Activated CD8-positive, alpha-beta memory T cell treated with anti-CD3 and anti-CD28 coated beads for 36 hours (primary cell): ENCODE measurements around the gene RIT2. TPM values are rescaled to one million over a fixed set of nuclear protein-coding genes. Genes with fewer than 3 reads are reported as not detected.
"Not testable (repeated sequence)": the region's sequence is repeated elsewhere in the genome, so short reads cannot be mapped to it uniquely, and the experiment has no call there.

Experiments used
- CTCF ChIA-PET: fragments of 350-600 bp; sonication (Branson Sonifier 250); formaldehyde crosslinking; loops from one replicate; lab custom pipeline; 2021; ENCODE audit warnings: antibody characterized with exemption; lab: Charles Lee
- POLR2A ChIA-PET: fragments of 350-600 bp; sonication (Branson Sonifier 250); formaldehyde crosslinking; loops from one replicate; lab custom pipeline; 2021; ENCODE audit warnings: antibody characterized with exemption; lab: Charles Lee
- total RNA-seq, 2 experiments: library from RNA; stranded (reverse); gene quantifications; one replicate each; pipeline ENCODE4 v1.2.3, GENCODE V29; 2021

The RIT2 gene
- total RNA-seq, 2 experiments from 2014 or later: not detected

DNA sequence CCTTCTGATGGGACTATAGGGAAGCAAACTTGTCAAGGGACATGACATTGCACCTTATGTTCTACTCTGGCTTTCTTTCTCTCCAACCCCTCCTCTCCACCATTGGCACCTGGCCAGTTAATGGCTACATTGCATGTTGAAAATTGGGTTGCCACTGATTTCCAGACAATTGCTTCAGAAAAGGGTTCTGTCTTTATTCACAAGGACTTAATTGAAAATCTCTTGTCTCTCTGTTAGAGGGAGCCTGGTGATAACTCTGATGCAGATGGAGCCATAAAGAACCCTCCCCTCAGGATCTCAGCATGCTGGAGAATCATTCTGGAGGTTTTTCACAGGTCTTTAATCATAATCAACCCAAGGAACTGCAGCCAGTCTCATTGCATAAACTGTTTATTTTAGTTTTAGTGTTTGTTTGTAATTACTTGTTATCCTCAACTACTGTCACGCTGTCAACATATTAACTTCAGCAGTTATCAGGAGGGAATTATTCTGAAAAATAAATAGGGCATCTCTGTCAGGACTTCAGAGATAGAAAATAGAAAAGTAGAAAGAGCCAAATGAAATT lies 316.8 kb downstream of the RIT2 start:
- ChIA-PET CTCF (no interaction called here), POLR2A (no interaction called here)

DNA sequence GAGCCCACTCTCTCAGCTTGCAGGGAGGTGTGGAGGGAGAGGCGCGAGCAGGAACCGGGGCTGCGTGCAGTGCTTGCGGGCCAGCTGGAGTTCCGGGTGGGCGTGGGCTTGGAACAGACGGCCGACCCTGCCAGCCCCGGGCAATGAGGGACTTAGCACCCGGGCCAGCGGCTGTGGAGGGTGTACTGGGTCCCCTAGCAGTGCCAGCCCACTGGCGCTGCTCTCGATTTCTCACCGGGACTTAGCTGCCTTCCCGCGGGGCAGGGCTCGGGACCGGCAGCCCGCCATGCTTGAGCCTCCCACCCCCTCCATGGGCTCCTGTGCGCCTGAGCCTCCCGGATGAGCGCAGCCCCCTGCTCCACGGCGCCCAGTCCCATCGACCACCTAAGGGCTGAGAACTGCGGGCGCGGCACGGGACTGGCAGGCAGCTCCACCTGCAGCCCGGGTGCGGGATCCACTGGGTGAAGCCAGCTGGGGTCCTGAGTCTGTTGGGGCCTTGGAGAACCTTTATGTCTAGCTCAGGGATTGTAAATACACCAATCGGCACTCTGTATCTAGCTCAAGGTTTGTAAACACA lies 320.2 kb downstream of the RIT2 start:
- CTCF ChIA-PET, POLR2A ChIA-PET: not testable (repeated sequence)

DNA sequence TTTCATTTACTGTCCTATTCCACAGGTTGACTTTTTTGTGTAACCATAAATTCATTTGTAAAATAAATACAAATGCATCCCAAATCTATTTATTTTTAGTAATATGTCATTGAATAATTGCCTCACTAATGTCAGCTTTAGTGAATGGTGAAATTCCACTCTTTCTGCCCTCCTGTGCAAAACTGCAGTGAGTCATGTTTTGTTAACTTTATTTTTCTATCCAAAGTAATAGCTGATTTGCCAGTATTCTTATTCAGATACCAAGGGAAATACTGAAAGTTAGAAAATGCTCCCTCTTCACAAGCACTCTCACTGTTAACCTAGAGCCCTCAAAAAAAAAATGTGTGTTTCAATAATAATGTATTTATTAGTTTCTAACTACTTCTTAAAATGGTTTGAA lies 322.8 kb downstream of the RIT2 start:
- ChIA-PET CTCF (no interaction called here), POLR2A (no interaction called here)

DNA sequence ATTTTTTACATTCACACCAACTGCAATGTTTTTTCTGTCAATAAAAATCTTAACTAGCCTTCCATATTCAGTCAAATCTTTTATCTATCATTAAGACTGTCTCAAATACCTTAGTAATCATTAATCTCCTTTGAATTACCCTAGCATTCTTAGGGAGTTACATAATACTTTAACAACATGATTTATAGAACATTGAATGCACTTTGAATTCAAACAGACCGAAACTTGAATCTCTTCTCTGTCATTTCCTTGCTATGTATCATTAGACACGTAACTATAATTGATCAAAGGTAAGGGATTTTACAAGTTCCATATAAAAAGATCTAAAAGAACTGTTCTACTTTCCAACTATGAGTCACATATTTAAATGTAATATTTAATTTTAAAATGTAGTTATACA lies 330.9 kb downstream of the RIT2 start:
- ChIA-PET CTCF (no interaction called here), POLR2A (no interaction called here)

DNA sequence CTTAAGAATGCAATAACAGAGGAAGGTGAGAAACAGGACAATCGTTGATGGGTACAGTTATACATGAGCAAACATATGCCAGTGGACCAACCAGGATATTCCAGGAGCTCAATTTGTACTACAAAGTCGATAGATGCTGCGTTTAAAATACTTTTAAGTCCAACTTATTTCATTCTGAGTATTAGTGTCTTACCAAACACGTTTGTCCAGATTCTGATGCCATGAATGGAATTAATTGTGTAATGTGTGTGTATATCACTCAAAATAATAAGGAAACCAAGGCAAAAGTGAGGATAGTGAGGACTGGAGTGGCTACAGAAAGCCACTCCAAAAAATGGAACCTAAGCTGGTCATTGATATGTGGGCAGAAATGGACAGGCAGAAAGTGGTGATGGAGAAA lies 332.6 kb downstream of the RIT2 start:
- ChIA-PET CTCF (no interaction called here), POLR2A (no interaction called here)

DNA sequence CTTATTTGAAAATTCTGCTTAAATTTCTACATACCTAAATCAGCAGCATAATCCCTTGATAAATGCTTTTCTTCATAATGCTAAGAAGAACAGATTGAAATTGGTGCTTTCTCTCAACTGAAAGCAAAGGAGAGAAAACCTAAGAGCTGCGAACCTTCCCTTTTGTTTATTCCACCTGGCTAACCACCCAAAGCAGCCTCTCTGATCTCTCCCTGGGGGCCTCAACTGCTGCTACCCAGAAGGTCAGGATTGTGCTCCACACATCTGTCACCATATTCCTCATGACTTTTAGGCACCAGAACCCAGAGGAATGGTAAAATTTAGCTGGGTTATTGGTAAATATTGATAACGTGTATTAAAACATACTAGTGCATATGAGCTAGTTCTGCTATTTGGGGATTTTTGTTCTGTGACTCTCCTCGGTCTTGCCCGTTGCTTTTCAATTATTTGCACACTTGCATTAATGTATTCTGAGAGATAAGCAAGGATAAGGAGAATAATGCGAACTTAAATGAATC lies 334.1 kb downstream of the RIT2 start:
- POLR2A ChIA-PET: no interaction called here
- CTCF ChIA-PET: no interaction called here

DNA sequence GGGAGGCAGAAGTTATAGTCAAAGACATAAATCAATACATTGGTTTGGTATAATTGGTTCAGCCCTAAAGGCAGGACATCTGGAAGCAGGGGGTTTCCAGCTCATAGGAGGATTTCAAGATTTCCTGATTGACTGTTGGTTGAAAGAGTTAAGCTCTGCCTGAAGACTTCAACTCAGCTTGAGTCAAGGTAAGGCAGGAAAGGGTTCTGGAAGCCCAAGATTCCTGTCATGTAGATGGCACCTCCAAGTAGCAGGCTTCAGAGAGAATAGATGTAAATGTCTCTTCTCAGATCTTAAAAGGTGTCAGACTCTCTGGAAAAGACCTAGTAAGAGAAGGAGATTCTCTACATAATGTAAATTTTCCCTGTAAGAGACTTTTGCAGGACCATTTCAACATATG lies 335.3 kb downstream of the RIT2 start:
- ChIA-PET POLR2A (no interaction called here), CTCF (no interaction called here)

DNA sequence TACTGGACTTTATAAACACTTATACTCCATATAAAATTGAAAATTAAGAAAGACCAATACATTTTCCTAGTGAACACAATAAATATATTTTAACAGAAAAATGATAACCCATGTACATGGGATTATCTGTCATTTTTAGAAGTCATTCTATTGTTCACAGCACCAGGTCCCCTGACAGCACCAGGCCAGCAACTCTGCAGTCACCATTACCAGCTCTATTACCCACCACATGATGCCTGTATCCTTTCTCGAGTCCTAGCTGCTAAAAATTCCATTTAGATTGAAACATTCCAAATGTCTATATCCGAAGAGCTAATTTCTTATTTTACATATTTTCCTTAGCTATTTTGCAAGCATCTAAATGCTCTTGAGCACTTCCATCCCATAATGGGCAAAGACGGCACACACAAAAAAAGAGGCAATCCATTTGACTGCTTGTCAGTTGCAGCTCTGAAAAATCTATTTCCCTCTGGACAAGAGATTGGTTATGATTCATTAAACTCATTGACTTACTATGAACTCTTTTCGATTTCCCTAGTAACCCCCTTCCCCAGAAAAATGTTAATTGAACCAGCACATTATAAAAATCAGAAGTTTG lies 336.9 kb downstream of the RIT2 start:
- ChIA-PET CTCF (no interaction called here), POLR2A (no interaction called here)

DNA sequence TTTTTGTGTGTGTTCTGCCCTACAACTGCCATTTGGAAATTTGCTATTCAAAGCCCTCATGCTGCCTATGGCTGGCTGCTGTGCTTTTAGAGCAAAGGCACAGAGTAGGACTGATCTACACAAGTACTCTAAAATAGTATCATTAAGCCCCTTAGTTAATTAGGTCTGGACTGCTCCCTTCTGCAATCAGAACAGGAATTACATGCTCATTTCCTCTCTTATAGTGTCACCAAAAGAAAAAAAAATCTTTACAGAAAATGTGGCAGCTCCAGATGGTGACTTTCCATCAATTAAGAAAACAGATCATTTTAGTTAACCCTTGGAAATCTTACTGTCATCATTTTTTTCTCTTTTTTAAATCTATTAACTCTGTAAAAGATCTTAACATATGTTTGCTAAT lies 337.5 kb downstream of the RIT2 start:
- POLR2A ChIA-PET: no interaction called here
- CTCF ChIA-PET: no interaction called here

DNA sequence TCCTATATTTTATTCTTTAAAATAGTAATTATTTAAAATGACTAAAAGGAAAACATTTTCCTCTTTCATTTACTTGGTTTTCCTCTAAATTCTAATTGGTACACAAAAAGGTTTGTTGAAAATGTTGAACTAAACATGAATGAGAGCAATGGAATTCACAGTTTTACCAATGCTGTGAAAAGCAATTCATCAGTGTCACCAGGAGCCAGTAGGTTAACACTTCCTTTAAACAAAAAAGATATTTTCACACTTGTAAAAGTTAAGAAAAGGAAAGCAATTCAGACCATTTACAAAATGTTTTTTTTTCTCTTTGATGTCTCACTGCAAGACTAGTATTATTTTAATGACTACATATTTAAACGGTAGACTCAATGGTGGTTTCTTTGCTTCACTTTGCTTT lies 341.6 kb downstream of the RIT2 start:
- ChIA-PET CTCF (no interaction called here), POLR2A (no interaction called here)

DNA sequence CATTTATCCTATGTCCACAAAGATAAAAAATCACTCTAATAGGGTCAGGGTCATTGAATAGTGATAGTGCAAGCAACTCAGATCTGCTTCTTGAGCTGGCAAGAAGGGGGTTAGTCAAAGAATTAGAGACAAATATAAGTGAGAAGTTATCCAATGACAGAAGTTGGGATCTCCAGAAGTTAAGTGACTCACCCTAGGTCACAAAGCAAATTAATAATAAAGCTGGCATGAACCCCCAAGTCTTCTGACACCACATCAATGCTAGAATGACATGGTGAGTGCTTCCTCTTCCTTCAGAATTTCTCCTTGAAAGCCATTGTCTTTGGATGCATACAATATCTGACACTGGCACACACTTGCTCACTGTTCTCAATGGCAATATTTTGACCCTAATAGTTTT lies 343.5 kb downstream of the RIT2 start:
- POLR2A ChIA-PET: no interaction called here
- CTCF ChIA-PET: no interaction called here

DNA sequence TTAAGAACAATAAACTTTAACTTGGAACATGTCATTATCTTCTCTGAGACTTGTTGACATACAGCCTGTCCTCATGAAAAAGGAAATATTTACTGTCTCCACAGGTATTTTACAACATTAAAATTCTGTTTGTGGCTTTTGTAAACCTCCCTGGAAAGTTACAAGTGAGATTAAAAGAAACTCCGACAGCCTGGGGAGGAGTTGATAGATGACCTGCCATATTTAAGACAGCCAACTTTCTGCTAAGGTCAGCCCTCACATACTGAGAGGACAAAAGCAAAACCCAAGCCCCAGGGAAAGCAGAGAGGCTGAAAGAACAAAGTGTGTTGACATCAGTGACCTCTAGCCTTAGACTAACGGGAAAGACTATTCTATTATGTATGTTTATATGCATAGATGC lies 350.2 kb downstream of the RIT2 start:
- POLR2A ChIA-PET: no interaction called here
- CTCF ChIA-PET: no interaction called here

DNA sequence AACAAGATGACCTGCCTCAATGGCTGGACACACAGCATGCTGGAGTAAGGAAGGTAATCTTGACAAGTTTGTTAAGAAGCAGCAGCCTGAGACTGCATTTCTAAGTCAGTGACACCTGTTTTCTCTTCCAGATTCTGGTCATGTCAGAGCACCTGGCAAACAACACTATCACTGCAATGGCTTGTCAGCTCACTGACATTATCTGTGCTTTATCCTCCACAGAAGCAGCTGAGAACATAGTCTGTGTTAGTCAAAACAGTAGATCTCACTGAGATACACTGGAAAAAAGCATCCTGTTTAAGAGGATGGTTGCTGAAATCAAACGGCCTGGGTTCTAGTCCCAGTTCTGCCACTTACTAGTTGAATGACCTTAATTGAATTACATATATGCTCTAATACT lies 355.2 kb downstream of the RIT2 start:
- POLR2A ChIA-PET: no interaction called here
- CTCF ChIA-PET: no interaction called here

DNA sequence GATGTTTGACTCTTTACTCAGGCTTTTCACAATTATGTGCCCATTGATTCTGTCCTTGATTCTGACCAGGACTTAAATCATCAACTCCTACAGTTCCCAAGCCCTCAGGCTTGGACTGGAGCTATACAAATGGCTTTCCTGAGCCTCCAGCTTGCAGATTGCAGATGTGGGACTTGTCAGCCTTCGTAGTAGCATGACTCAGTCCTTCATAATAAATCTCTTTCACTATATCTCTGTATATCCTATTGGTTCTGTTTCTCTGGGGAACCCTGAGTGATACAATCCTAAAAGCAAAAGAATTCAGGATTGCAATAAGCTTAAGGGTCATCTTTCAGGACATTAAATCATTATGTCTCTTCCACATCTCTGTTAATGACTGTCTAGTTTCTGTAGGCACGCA lies 356.6 kb downstream of the RIT2 start:
- ChIA-PET CTCF (no interaction called here), POLR2A (no interaction called here)

DNA sequence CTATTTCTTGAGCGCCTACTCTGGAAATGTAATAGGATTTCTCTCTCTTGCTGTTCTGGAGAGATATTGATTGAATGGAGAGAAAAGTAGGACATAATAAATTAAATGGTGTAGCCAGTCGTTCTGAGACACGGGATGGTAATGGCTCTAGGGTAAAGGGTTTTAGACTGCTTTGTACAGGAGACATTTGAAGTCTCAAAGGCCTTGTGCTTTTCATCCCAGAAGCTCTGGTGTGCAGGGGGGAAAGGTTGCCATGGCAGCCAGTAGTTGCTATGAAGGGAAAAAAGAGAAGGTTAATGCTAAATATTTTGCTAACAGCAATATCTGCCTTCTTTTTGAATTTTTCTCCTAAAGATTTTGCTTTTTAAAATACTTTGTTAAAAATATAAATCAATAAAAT lies 359.3 kb downstream of the RIT2 start:
- POLR2A ChIA-PET: no interaction called here
- CTCF ChIA-PET: no interaction called here

DNA sequence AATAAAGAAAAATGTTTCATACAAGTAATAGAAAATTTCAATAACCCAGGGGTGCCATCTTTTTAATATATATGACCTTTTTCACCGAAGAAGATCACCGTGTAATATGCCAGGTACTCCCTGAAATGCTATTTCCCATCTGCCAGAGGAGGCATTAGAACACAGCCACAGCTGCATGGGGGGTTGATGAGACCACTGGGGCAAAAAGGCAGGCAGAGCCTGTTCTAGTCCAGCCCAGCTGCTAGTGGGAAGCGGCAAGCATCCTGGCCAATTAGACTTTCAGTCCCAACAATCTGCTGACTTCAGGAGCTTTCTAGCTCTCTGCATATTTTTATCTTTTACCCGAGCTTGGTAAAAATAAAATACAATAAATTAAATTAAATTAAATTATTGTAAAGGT lies 362.6 kb downstream of the RIT2 start:
- ChIA-PET POLR2A (no interaction called here), CTCF (no interaction called here)

DNA sequence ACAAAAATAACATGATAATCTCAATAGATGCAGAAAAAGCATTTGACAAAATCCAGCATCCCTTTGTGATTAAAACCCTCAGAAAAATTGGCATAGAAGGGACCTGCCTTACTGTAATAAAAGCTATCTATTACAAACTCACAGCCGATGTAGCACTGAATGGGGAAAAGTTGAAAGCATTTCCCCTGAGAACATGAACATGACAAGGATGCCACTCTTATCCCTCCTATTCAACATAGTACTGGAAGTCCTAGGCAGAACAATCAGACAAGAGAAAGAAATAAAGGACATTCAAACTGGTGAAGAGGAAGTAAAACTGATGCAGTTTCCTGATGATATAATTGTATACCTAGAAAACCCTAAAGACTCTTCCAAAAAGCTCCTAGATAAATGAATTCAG lies 368.7 kb downstream of the RIT2 start:
- POLR2A ChIA-PET: no interaction called here
- CTCF ChIA-PET: no interaction called here

DNA sequence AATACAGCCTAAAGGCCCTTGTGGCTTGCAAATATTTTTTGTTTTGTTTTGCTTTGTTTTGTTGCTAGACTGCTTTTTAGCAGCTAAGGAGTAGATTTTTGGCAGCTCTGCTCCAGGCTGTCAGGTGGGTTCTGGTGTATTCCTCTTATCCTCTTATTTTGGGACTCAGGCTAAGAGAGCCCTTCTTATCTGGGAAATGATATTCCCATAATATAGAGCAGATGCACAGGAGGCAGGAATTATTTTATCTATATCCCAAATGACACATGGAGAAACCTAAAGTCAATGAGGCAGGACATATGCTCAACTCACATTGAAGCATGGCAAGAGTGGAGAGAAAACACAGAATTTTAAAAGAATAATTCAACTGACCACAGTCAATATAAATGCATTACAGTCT lies 369.6 kb downstream of the RIT2 start:
- ChIA-PET POLR2A (no interaction called here), CTCF (no interaction called here)

DNA sequence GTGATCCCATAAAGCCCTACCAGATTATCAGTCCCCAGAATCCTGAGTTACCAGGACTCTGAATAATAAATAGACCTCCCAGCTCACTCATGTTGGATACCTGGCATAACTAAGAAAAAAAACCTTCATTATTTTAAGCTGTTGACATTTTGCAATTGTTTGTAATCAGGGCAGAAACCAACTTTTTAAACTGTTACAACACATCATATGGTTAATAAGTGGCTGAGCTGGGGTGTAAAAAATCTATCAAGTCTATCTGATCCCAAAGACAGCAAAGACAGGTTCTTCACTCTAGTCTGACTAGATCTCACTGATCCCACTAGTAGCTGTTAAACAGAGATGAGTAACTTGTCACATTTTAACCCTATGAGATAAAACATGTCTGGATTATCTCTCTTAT lies 370.3 kb downstream of the RIT2 start:
- ChIA-PET POLR2A (no interaction called here), CTCF (no interaction called here)

DNA sequence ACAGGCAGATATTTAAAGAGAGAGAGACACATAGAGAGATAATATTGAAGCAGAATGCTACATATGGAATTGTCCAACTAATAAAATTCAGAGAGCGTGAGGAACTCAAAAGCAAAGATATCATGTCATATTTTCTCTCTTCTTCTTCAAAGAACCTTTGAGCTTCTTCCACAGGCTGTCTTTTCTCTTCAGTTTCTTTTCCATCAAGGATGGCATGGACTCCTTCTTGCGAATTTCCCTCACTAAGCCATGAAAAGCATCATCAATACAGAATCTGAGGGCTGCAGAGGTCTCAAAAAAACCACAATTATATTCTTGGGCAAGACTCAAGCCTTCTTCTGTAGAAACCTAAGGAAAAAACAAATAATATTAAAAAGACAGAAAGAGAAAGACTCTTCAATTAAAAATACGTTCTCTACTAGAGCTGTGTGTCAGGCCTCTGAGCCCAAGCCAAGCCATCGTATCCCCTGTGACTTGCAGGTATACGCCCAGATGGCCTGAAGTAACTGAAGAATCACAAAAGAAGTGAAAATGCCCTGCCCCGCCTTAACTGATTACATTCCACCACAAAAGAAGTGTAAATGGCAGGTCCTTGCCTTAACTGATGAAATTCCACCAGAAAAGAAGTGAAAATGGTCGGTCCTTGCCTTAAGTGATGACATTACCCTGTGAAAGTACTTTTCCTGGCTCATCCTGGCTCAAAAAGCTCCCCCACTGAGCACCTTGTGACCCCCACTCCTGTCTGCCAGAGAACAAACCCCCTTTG lies 371.9 kb downstream of the RIT2 start:
- ChIA-PET POLR2A (no interaction called here), CTCF (no interaction called here)

DNA sequence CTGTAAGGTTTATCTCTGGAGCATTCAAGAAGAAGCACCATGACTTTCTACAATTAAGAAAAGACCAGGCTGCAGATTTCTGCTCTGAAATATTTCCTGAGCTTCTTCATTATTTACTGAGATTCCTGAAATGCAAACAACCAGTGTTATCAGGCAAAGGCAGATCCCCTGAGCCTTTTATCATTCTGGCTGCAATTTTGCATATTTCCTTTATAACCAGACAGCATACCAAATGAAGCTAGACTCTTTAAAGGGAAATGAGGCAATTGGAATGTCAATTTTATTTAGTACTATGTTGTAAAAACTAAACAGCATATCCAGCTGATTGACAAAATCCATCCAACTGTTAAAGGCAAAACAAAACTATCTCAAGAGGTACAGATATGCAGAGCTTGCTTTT lies 372.5 kb downstream of the RIT2 start:
- POLR2A ChIA-PET: no interaction called here
- CTCF ChIA-PET: no interaction called here
